ENCODE measurements around the gene RNF144A. TPM values are rescaled to one million over a fixed set of nuclear protein-coding genes. Genes with fewer than 3 reads are reported as not detected.

RNF144A gene
- total and polyA plus RNA-seq, 2 of the 13 experiments (the other 11 are each of a cell fraction or from before 2014, with no cell fraction given): 13.9 to 16.5 TPM

DNA sequence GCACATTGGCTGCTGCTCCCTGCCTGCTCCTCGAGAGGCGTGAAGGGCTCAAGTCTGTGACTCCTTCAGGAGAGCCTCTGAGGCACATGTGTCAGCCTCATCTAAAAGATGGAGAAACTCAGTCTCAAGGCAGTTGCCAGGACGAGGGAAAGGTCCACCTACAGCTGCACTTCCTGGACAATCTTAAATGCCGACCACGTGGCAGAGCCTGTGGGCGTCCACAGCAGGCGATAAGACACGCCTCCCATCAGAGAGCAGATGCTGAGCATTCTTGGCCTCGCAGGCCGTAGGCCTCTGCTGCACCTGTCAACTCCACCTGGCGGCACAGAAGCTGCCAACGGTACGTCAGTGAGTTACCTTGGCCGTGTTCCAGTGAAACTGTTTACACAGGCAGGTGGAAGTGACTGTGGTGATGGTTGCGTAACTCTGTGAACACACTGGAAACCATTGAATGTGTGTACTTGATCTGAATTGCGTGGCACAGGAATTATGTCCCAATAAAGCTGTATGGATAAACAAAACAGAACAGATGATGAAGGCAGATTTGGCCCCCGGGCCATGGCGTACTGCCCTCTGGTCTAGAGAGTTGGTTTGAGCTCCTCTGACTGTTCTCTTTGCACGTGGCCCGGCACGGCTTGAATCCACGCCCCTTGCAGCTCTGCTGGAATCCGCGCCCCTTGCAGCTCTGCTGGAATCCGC is 114.5 kb downstream of the RNF144A start (continued):
- TF ChIP-seq ZMYM2 (CRISPR knock-in tag; IDR thresholded peaks at IDR 0.05): peak; percentile 68
- peak; percentile 98 for TF ChIP-seq FOXJ3 (CRISPR knock-in tag; IDR thresholded peaks at IDR 0.05; ENCODE audit: borderline replicate concordance)
- TF ChIP-seq, protein P1, sequence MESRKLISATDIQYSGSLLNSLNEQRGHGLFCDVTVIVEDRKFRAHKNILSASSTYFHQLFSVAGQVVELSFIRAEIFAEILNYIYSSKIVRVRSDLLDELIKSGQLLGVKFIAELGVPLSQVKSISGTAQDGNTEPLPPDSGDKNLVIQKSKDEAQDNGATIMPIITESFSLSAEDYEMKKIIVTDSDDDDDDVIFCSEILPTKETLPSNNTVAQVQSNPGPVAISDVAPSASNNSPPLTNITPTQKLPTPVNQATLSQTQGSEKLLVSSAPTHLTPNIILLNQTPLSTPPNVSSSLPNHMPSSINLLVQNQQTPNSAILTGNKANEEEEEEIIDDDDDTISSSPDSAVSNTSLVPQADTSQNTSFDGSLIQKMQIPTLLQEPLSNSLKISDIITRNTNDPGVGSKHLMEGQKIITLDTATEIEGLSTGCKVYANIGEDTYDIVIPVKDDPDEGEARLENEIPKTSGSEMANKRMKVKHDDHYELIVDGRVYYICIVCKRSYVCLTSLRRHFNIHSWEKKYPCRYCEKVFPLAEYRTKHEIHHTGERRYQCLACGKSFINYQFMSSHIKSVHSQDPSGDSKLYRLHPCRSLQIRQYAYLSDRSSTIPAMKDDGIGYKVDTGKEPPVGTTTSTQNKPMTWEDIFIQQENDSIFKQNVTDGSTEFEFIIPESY (CRISPR knock-in tag; IDR thresholded peaks at IDR 0.05): peak; percentile 98
- TF ChIP-seq, protein P2, sequence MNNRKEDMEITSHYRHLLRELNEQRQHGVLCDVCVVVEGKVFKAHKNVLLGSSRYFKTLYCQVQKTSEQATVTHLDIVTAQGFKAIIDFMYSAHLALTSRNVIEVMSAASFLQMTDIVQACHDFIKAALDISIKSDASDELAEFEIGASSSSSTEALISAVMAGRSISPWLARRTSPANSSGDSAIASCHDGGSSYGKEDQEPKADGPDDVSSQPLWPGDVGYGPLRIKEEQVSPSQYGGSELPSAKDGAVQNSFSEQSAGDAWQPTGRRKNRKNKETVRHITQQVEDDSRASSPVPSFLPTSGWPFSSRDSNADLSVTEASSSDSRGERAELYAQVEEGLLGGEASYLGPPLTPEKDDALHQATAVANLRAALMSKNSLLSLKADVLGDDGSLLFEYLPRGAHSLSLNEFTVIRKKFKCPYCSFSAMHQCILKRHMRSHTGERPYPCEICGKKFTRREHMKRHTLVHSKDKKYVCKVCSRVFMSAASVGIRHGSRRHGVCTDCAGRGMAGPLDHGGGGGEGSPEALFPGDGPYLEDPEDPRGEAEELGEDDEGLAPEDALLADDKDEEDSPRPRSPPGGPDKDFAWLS (CRISPR knock-in tag; IDR thresholded peaks at IDR 0.05; ENCODE audit: borderline replicate concordance): no peak
- no peak for TF ChIP-seq STAT5B (CRISPR knock-in tag; IDR thresholded peaks at IDR 0.05)
- TF ChIP-seq, protein P3, sequence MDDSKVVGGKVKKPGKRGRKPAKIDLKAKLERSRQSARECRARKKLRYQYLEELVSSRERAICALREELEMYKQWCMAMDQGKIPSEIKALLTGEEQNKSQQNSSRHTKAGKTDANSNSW (CRISPR knock-in tag; IDR thresholded peaks at IDR 0.05; ENCODE audit: borderline replicate concordance): no peak
- TF ChIP-seq ZNF33B (CRISPR knock-in tag; IDR thresholded peaks at IDR 0.05): 0 out of 2 replicates have a peak, but pooled peaks have one; percentile 52
- peak; percentile 96 for TF ChIP-seq MEIS2 (CRISPR knock-in tag; IDR thresholded peaks at IDR 0.05)
- peak; percentile 48 for TF ChIP-seq ZNF143 (CRISPR knock-in tag; IDR thresholded peaks at IDR 0.05)
- no peak for TF ChIP-seq POLR2G (IDR thresholded peaks at IDR 0.05; ENCODE audit: low read depth, low read length)
- TF ChIP-seq, protein P4, sequence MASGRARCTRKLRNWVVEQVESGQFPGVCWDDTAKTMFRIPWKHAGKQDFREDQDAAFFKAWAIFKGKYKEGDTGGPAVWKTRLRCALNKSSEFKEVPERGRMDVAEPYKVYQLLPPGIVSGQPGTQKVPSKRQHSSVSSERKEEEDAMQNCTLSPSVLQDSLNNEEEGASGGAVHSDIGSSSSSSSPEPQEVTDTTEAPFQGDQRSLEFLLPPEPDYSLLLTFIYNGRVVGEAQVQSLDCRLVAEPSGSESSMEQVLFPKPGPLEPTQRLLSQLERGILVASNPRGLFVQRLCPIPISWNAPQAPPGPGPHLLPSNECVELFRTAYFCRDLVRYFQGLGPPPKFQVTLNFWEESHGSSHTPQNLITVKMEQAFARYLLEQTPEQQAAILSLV (CRISPR knock-in tag; IDR thresholded peaks at IDR 0.05; ENCODE audit: borderline replicate concordance): peak; percentile 24; the same call in 1 of the 2 replicates
- TF ChIP-seq ZNF543 (CRISPR knock-in tag; IDR thresholded peaks at IDR 0.05): no peak
- peak; percentile 37; the same call in 1 of the 2 replicates for TF ChIP-seq PHF8 (CRISPR knock-in tag; IDR thresholded peaks at IDR 0.05)
- TF ChIP-seq BRD4 (CRISPR knock-in tag; IDR thresholded peaks at IDR 0.05): peak; percentile 56; the same call in 1 of the 2 replicates
- TF ChIP-seq, protein P5, sequence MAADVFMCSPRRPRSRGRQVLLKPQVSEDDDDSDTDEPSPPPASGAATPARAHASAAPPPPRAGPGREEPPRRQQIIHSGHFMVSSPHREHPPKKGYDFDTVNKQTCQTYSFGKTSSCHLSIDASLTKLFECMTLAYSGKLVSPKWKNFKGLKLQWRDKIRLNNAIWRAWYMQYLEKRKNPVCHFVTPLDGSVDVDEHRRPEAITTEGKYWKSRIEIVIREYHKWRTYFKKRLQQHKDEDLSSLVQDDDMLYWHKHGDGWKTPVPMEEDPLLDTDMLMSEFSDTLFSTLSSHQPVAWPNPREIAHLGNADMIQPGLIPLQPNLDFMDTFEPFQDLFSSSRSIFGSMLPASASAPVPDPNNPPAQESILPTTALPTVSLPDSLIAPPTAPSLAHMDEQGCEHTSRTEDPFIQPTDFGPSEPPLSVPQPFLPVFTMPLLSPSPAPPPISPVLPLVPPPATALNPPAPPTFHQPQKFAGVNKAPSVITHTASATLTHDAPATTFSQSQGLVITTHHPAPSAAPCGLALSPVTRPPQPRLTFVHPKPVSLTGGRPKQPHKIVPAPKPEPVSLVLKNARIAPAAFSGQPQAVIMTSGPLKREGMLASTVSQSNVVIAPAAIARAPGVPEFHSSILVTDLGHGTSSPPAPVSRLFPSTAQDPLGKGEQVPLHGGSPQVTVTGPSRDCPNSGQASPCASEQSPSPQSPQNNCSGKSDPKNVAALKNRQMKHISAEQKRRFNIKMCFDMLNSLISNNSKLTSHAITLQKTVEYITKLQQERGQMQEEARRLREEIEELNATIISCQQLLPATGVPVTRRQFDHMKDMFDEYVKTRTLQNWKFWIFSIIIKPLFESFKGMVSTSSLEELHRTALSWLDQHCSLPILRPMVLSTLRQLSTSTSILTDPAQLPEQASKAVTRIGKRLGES (CRISPR knock-in tag; IDR thresholded peaks at IDR 0.05; ENCODE audit: borderline replicate concordance): no peak
- peak; percentile 97 for TF ChIP-seq HDAC1 (CRISPR knock-in tag; IDR thresholded peaks at IDR 0.05)
- TF ChIP-seq, protein P6, sequence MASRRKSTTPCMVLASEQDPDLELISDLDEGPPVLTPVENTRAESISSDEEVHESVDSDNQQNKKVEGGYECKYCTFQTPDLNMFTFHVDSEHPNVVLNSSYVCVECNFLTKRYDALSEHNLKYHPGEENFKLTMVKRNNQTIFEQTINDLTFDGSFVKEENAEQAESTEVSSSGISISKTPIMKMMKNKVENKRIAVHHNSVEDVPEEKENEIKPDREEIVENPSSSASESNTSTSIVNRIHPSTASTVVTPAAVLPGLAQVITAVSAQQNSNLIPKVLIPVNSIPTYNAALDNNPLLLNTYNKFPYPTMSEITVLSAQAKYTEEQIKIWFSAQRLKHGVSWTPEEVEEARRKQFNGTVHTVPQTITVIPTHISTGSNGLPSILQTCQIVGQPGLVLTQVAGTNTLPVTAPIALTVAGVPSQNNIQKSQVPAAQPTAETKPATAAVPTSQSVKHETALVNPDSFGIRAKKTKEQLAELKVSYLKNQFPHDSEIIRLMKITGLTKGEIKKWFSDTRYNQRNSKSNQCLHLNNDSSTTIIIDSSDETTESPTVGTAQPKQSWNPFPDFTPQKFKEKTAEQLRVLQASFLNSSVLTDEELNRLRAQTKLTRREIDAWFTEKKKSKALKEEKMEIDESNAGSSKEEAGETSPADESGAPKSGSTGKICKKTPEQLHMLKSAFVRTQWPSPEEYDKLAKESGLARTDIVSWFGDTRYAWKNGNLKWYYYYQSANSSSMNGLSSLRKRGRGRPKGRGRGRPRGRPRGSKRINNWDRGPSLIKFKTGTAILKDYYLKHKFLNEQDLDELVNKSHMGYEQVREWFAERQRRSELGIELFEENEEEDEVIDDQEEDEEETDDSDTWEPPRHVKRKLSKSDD (CRISPR knock-in tag; IDR thresholded peaks at IDR 0.05; ENCODE audit: low read depth): peak; percentile 97
- peak; percentile 82; the same call in 1 of the 2 replicates for TF ChIP-seq ZNF335 (CRISPR knock-in tag; IDR thresholded peaks at IDR 0.05)

Data from HepG2 (cell line).